ENCODE data around the gene DAB2.

Gene DAB2

DNA sequence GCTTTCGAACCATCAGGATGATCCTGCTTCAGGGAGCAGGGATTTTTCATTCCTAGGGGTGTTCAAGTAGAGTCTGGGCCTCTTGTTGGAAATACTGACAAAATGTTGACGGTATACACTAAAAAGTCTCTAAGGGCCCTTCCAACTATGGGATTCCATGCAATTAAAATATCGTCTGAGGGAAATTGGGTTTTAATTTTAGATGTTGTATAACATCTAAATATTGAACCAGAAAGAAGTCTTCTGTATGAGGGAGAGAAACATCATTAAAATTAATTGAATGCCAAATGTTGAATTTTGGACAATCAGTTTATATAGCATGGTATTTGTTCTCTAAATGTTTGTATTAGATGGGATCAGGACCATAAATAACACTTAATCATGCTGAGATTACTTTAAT, 25.7 kb upstream of the DAB2 start:
- DNase-seq (ENCODE audit: low read depth): no peak
- TF ChIP-seq, protein P1, sequence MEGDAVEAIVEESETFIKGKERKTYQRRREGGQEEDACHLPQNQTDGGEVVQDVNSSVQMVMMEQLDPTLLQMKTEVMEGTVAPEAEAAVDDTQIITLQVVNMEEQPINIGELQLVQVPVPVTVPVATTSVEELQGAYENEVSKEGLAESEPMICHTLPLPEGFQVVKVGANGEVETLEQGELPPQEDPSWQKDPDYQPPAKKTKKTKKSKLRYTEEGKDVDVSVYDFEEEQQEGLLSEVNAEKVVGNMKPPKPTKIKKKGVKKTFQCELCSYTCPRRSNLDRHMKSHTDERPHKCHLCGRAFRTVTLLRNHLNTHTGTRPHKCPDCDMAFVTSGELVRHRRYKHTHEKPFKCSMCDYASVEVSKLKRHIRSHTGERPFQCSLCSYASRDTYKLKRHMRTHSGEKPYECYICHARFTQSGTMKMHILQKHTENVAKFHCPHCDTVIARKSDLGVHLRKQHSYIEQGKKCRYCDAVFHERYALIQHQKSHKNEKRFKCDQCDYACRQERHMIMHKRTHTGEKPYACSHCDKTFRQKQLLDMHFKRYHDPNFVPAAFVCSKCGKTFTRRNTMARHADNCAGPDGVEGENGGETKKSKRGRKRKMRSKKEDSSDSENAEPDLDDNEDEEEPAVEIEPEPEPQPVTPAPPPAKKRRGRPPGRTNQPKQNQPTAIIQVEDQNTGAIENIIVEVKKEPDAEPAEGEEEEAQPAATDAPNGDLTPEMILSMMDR (IDR thresholded peaks at IDR 0.05; ENCODE audit: control insufficient read depth, insufficient read depth, low read depth, low read length, missing control alignments): no peak

DNA sequence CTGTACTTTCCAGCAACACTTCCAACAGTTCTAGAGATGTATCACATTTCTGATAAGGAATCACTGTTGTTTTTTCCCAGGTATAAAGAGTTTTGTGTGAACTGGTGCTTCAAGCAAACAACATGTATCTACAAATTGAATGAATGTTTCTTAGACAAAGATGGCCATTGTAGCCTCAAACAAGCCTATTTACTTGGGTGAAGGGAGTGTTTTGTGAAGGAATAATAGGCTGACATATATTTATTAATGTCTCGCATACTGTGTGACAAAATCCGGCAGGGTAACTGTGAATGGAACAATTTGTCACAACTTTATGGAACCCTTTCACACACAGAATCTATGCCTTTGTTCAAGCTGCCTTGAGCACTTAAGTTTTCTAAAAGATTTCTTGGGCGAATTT, 24.8 kb upstream of the DAB2 start:
- H3K4me3 ChIP-seq (ENCODE audit: control insufficient read depth, low read depth, low read length): no peak overlapping the region
- TF ChIP-seq, protein P1 (IDR thresholded peaks at IDR 0.05; ENCODE audit: control insufficient read depth, insufficient read depth, low read depth, low read length, missing control alignments): no peak
- DNase-seq (ENCODE audit: low read depth): no peak

More for the DNA sequence above, 25.7 kb upstream of the DAB2 start:
- no peak overlapping the region for H3K4me3 ChIP-seq (ENCODE audit: control insufficient read depth, low read depth, low read length)

DNA sequence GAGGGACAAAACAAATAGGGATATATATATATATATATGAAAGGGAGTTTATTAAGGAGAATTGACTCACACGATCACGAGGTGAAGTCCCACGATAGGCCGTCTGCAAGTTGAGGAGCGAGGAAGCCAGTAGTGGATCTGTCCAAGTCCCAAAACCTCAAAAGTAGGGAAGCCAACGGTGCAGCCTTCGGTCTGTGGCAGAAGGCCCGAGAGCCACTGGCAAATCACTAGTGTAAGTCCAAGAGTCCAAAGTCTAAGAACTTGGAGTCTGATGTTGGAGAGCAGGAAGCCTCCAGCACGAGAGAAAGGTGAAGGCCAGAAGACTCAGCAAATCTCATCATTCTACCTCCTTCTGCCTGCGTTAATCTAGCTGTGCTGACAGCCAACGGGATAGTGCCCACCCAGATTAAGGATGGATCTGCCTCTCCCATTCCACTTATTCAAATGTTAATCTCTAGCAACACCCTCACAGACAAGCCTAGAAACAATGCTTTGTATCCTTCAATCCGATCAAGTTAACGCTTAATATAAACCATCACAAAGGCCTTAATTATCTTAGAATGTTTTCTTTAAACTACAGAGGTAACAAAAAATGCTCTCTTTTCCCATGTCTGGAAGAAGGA, 23.8 kb upstream of the DAB2 start:
- H3K4me3 ChIP-seq (ENCODE audit: control insufficient read depth, low read depth, low read length): no peak overlapping the region
- no peak for DNase-seq (ENCODE audit: low read depth)
- TF ChIP-seq, protein P1 (IDR thresholded peaks at IDR 0.05; ENCODE audit: control insufficient read depth, insufficient read depth, low read depth, low read length, missing control alignments): no peak

DNA sequence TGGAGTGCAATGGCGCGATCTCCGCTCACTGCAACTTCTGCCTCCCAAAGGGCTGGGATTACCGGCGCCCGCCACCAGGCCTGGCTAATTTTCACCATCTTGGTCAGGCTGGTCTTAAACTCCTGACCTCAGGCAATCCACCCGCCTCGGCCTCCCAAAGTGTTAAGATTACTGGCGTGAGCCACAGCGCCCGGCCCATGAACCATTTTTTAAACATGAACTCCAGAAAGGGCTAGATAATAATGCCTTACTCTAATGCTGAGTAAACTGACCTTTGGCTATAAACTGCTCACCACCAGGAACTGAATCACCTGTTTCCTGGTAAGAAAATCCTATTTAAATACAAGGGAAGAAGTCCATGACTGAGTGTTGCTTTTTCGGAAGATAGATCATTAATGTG, 23.2 kb upstream of the DAB2 start:
- H3K4me3 ChIP-seq (ENCODE audit: control insufficient read depth, low read depth, low read length): no peak overlapping the region
- TF ChIP-seq, protein P1 (IDR thresholded peaks at IDR 0.05; ENCODE audit: control insufficient read depth, insufficient read depth, low read depth, low read length, missing control alignments): no peak
- DNase-seq (ENCODE audit: low read depth): no peak

DNA sequence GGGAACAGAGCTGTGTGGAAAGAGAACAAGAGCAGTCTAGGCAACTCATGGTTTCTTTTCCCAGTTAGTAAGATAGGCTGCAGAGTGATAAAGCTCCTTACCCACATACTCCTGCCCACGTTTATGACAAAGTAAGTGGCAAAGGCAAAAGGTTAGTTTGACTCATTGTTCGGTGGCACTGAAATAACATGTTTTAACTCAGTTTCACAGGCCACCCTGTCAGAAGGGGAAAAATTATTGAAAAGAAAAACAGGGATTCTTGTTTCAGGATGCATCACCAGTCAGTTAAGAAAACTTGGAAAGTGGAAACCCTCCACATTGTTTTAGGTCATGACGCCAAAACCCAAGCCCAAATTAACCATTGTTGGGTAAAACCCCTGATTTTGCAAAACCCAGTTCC, 22.3 kb upstream of the DAB2 start:
- TF ChIP-seq, protein P1 (IDR thresholded peaks at IDR 0.05; ENCODE audit: control insufficient read depth, insufficient read depth, low read depth, low read length, missing control alignments): no peak
- no peak overlapping the region for H3K4me3 ChIP-seq (ENCODE audit: control insufficient read depth, low read depth, low read length)
- DNase-seq (ENCODE audit: low read depth): no peak

DNA sequence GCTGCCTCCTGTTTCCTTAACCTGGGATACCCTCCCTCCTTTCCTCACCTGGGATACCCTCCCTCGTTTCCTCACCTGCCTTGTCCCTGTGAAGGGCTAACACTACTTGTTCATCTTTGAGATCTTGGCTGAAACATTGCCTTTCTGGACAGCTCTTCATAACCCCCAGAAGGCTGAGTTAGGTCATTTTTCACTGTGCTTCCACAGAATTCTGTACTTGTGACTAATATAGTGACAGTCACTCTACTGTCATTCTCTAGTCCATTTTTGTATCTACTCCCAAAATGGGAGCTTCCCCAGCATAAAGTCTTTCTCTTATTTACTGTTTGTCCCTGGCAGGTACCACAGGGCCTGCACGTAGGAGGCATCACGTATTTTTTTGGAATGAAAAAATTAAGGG, 21.5 kb upstream of the DAB2 start:
- no peak for DNase-seq (ENCODE audit: low read depth)
- TF ChIP-seq, protein P1 (IDR thresholded peaks at IDR 0.05; ENCODE audit: control insufficient read depth, insufficient read depth, low read depth, low read length, missing control alignments): no peak
- no peak overlapping the region for H3K4me3 ChIP-seq (ENCODE audit: control insufficient read depth, low read depth, low read length)

DNA sequence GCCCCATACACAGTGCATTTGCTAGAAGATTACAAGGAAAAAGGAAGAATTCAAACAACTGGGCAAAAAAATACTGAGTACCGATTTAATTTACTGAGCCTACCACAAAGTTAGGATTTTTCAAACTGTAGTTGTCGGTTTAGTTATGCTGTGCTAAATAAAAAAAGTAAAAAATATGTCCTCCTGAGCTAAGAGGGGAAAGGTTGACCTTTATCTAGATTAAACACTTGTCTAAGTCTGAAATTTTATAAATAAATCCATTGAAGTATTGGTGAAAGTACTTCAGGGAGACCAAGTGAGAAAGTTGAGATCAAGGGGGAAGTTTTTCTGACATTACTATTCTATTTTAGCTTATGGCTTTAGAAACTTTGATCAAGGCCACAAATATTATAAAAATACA, 19.1 kb upstream of the DAB2 start:
- TF ChIP-seq, protein P1 (IDR thresholded peaks at IDR 0.05; ENCODE audit: control insufficient read depth, insufficient read depth, low read depth, low read length, missing control alignments): no peak
- no peak for DNase-seq (ENCODE audit: low read depth)
- no peak overlapping the region for H3K4me3 ChIP-seq (ENCODE audit: control insufficient read depth, low read depth, low read length)

All from AG09309 (cell line).